LNCaP clone FGC (cell line): ENCODE results near the gene ARRDC5.

Source experiments
- DNase-seq: peaks from one replicate; pipeline ENCODE4 v3.0.0-alpha.2; 2011; ENCODE audit warnings: low read depth
- H3K4me3 ChIP-seq: 2 replicates; pipeline ENCODE4 v1.5.1; 2011; ENCODE audit warnings: mild to moderate bottlenecking, low read depth, low read length, control low read depth
- TF ChIP-seq, protein P1 (sequence below): IDR thresholded peaks from 2 replicates; pipeline ENCODE4 v1.5.1; 2012; ENCODE audit warnings: mild to moderate bottlenecking; ENCODE audit not compliant: control insufficient read depth, insufficient read depth; ENCODE audit errors: extremely low read depth

The ARRDC5 gene

DNA sequence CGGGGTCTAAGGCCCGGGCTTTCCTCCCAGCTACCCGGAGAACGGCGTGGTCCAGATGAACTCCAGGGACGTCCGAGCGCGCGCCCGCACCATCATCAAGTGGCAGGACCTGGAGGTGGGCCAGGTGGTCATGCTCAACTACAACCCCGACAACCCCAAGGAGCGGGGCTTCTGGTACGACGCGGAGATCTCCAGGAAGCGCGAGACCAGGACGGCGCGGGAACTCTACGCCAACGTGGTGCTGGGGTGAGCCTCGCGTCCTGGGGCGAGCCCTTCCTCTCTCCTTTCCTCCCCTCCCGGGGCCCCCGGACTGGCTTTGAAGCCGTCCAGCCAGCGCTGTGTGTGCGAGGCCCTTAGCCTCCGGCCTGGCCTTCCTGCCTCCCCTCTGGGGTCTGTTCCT lies 30.0 kb upstream of the ARRDC5 start:
- DNase-seq: no peak
- no peak overlapping the region for H3K4me3 ChIP-seq
- TF ChIP-seq, protein P1, sequence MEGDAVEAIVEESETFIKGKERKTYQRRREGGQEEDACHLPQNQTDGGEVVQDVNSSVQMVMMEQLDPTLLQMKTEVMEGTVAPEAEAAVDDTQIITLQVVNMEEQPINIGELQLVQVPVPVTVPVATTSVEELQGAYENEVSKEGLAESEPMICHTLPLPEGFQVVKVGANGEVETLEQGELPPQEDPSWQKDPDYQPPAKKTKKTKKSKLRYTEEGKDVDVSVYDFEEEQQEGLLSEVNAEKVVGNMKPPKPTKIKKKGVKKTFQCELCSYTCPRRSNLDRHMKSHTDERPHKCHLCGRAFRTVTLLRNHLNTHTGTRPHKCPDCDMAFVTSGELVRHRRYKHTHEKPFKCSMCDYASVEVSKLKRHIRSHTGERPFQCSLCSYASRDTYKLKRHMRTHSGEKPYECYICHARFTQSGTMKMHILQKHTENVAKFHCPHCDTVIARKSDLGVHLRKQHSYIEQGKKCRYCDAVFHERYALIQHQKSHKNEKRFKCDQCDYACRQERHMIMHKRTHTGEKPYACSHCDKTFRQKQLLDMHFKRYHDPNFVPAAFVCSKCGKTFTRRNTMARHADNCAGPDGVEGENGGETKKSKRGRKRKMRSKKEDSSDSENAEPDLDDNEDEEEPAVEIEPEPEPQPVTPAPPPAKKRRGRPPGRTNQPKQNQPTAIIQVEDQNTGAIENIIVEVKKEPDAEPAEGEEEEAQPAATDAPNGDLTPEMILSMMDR: no peak

DNA sequence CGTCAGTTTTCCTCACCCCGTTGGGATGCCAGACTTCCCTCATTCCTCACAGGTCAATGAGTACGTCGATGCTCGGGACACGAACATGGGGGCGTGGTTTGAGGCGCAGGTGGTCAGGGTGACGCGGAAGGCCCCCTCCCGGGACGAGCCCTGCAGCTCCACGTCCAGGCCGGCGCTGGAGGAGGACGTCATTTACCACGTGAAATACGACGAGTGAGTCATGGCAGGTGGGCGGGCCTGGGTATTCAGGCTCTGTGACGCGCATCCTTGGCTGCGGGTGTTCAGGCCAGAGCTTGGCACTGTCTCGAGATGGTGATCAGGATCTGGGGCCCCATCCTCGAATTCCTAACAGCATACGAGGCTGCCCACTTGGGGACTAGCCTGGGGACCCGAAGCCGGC lies 28.0 kb upstream of the ARRDC5 start:
- H3K4me3 ChIP-seq: no peak overlapping the region
- TF ChIP-seq, protein P1: no peak
- DNase-seq: no peak

DNA sequence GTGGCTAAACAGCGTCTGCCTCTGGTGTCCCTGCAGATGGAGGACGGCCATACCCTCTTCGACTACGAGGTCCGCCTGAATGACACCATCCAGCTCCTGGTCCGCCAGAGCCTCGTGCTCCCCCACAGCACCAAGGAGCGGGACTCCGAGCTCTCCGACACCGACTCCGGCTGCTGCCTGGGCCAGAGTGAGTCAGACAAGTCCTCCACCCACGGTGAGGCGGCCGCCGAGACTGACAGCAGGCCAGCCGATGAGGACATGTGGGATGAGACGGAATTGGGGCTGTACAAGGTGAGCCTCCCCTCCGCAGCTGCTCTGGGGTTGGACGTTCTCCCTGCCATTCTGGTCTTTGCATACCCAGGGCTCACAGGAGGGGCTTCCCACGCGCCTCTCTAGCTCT lies 26.5 kb upstream of the ARRDC5 start:
- TF ChIP-seq, protein P1: no peak
- no peak for DNase-seq
- H3K4me3 ChIP-seq: no peak overlapping the region

DNA sequence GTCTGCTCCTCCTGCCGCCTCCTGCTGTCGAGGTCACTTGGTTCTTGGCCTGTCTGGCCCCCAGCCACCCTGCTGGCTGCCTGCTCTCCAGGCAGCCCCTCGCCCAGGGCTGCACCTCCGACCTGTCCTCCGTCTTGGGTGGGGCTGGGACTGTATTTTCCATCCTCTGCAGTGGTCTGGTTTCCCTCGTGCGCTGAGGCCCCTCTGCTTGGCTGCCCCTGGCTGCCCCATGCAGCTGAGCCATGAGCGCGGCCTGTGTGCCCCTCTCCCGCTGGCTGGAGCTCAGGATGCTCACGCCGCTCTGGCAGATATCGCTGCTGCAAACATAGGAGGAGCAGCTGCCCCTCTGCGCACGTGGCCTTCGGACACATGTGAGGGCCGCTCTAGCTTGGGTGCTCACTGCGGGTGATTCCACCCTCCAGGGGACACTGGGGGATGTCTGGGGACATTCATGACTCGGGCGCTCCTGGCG lies 20.6 kb upstream of the ARRDC5 start:
- H3K4me3 ChIP-seq: no peak overlapping the region
- no peak for DNase-seq
- TF ChIP-seq, protein P1: no peak

DNA sequence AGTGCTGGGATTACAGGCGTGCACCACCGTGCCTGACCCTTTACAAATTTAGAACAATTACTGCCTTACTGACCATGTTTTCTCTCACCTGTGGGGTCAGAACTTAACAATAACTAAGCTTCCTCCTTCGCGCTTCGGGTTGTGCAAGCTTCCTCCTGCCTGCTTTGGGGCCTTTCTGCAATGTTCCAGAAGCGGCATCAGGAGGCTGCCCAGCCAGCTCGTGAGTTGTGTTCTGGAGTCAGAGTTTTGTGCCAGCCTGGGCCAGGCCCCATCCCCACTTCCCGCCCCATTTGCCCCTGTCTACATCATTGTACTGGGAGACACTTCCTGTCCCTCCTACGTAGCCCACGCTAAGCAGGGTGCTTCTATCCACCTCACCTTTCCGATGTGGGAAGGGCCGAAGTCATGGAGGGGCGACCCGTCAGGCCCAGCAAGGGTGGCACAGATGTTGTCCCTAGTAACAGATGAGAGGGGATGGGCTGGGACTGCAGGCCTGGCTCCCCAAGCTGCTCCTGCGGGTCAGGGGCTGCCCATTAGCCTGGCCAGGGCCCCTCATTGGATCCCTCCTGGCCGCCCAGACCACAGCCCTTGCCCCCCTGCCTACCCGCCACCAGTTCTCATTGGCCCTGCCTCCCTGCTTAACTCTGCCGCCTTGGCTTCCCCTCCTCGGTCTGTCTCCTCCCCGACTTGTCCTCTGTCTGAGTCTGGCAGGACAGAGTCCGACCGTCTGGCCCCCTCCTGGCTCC lies 20.0 kb upstream of the ARRDC5 start:
- H3K4me3 ChIP-seq: no peak overlapping the region
- TF ChIP-seq, protein P1: no peak
- DNase-seq: no peak

DNA sequence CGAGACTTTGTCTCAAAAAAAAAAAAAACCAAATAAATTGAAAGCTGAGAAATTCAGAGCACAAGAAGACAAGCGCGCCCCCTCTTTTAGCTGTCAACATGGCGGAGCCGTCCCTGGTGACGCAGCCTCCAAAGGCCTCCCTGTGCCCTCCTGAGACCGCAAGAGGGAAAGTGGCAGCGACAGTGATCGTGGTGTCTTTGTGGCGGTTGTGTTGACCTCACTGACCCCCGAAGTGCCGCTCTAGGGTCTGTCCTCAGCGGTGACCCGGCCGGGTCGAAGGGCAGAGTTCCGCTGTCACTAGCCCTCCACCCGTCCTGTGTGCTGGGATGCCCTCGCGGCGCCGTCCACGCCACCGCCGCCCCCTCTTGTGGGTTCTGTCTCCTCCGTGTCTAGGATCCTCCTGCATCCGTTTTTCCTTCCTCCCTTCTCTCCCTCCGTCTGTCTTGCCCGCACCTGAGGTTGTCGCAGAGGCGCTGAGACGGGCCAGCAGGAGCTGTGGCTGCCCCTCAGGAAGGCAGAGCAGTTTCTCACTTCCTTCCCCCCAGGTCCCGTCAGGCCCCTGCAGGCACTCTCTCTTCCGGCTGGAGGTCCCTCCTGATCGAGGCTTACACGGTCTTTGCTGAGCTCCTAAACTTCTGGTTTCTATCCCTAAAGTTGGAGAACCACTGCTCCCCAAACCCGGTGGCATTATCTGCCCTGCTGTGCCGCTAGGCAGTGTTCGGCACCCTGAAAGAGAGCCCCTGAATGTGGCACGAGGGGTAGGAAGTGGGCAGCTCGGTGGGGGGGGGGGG lies 13.8 kb upstream of the ARRDC5 start:
- TF ChIP-seq, protein P1: no peak
- H3K4me3 ChIP-seq: no peak overlapping the region
- DNase-seq: no peak
